PFSK-1 (cell line): ENCODE measurements around the gene DNAH1.

Source experiments
- POLR2AphosphoS5 ChIP-seq: IDR thresholded peaks from 2 replicates; pipeline ENCODE4 v1.6.1; 2012; ENCODE audit warnings: low read depth, mild to moderate bottlenecking, control low read depth, low read length, moderate library complexity
- TAF1 ChIP-seq: IDR thresholded peaks from 2 replicates; pipeline ENCODE4 v1.6.1; 2012; ENCODE audit warnings: low read length, control low read depth, borderline replicate concordance; ENCODE audit not compliant: insufficient read depth
- TF ChIP-seq, protein P1 (sequence below), 2 experiments: IDR thresholded peaks; 2 replicates each; pipeline versions ENCODE4 v1.6.1 to v1.8.0; 2011 to 2012; ENCODE audit warnings: low read depth in 2 of 2, low read length in 2 of 2, control low read depth in 1 of 2, inconsistent platforms in 1 of 2, mild to moderate bottlenecking in 1 of 2, moderate library complexity in 1 of 2; ENCODE audit not compliant: insufficient read depth in 1 of 2

DNA sequence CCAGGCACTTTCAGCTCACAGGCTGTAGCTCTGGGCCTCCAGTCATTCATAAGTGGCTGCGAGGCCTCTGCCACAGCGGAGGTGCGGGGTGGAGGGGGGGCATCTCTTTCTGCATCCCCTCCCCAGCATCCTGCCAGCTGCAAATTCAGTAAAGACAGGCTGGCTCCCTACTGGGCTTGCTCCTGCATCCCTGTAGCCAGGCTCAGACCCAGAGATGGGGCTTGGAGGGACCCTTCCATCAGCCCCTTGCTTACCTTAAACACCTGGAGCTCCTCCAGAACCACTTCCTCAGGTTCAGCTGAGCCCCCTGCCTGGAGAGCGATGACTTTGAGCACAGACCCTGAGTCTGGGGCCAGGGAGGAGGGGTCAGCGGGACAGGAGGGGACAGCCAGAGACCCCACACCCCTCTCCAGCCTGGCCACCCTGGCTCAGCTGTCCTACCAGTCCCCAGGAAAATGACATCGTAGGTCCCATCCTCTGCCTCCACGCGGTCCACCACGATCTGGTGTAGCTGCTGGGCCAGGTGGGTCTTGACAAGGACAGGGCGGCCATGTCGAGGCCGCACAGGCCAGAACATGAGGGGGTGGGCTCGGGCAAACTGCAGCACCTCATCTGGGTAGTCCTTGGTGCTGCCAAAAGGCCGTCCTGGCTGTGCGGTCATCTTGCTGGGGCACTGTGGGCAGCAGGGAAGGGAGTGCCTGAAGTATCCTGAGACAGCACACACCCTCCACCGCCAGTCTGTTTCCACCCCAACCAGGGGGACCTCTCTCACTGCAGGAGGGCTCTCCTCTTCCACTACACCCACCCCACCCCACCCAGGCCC, 123.5 kb downstream of the DNAH1 start:
- TF ChIP-seq TAF1: no peak
- no peak for TF ChIP-seq POLR2AphosphoS5
- TF ChIP-seq, protein P1, sequence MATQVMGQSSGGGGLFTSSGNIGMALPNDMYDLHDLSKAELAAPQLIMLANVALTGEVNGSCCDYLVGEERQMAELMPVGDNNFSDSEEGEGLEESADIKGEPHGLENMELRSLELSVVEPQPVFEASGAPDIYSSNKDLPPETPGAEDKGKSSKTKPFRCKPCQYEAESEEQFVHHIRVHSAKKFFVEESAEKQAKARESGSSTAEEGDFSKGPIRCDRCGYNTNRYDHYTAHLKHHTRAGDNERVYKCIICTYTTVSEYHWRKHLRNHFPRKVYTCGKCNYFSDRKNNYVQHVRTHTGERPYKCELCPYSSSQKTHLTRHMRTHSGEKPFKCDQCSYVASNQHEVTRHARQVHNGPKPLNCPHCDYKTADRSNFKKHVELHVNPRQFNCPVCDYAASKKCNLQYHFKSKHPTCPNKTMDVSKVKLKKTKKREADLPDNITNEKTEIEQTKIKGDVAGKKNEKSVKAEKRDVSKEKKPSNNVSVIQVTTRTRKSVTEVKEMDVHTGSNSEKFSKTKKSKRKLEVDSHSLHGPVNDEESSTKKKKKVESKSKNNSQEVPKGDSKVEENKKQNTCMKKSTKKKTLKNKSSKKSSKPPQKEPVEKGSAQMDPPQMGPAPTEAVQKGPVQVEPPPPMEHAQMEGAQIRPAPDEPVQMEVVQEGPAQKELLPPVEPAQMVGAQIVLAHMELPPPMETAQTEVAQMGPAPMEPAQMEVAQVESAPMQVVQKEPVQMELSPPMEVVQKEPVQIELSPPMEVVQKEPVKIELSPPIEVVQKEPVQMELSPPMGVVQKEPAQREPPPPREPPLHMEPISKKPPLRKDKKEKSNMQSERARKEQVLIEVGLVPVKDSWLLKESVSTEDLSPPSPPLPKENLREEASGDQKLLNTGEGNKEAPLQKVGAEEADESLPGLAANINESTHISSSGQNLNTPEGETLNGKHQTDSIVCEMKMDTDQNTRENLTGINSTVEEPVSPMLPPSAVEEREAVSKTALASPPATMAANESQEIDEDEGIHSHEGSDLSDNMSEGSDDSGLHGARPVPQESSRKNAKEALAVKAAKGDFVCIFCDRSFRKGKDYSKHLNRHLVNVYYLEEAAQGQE (IDR thresholded peaks at IDR 0.05; ENCODE audit: insufficient read depth in 1 of 2, low read depth in 2 of 2, low read length in 2 of 2): no peak
